DND-41 (cell line): ENCODE data around the gene MS4A5.

Experiments
- EZH2 ChIP-seq: IDR thresholded peaks from 3 replicates; pipeline ENCODE4 v1.6.1; 2012; ENCODE audit warnings: borderline replicate concordance, low read depth, mild to moderate bottlenecking, moderate library complexity, low read length, inconsistent platforms; ENCODE audit not compliant: severe bottlenecking
- TF ChIP-seq, protein P1 (sequence below): IDR thresholded peaks from 2 replicates; pipeline ENCODE4 v1.5.1; 2012; ENCODE audit warnings: borderline replicate concordance, low read length, moderate library complexity, mild to moderate bottlenecking; ENCODE audit not compliant: poor library complexity, severe bottlenecking; ENCODE audit errors: extremely low read depth

DNA sequence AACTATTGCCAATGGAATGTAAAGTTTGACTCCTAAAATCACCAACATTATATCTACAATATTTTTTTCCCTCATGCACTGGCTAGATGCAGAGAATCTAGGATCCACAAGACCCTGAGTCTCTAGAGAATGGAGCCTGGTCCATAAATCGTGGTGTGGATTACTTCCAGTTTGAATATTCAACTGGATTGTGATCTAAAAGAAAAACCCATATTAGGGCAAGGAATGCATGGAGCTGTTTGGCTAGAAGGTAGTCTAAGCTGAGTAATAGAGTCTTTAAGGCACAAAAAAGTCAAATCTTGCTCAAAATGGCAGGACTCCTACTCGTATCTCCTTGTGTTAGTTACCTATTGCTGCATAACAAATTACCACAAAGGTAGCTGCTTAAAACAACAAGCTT lies 9.4 kb upstream of the MS4A5 start:
- TF ChIP-seq, protein P1, sequence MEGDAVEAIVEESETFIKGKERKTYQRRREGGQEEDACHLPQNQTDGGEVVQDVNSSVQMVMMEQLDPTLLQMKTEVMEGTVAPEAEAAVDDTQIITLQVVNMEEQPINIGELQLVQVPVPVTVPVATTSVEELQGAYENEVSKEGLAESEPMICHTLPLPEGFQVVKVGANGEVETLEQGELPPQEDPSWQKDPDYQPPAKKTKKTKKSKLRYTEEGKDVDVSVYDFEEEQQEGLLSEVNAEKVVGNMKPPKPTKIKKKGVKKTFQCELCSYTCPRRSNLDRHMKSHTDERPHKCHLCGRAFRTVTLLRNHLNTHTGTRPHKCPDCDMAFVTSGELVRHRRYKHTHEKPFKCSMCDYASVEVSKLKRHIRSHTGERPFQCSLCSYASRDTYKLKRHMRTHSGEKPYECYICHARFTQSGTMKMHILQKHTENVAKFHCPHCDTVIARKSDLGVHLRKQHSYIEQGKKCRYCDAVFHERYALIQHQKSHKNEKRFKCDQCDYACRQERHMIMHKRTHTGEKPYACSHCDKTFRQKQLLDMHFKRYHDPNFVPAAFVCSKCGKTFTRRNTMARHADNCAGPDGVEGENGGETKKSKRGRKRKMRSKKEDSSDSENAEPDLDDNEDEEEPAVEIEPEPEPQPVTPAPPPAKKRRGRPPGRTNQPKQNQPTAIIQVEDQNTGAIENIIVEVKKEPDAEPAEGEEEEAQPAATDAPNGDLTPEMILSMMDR, result no peak
- no peak for TF ChIP-seq EZH2
